AG09309 (cell line): Measurements from ENCODE around the gene AP3B1.

Experiments used
- DNase-seq: peaks from one replicate; pipeline ENCODE4 v3.0.0-alpha.2; 2010; ENCODE audit warnings: low read depth
- H3K4me3 ChIP-seq: 2 replicates; pipeline ENCODE4 v1.5.1; 2011; ENCODE audit warnings: mild to moderate bottlenecking, low read depth, low read length, moderate library complexity; ENCODE audit not compliant: control insufficient read depth
- CTCF ChIP-seq: IDR thresholded peaks from 2 replicates; pipeline ENCODE4 v1.5.1; 2011; ENCODE audit warnings: mild to moderate bottlenecking, low read depth, low read length, inconsistent platforms; ENCODE audit not compliant: insufficient read depth, control insufficient read depth; ENCODE audit errors: missing control alignments

The AP3B1 gene

GRCh38 chr5:78252715-78253114 lies 41.8 kb downstream of the AP3B1 start:
- no peak for DNase-seq
- no peak for TF ChIP-seq CTCF
- no peak overlapping the region for H3K4me3 ChIP-seq

GRCh38 chr5:78251663-78252284 lies 42.7 kb downstream of the AP3B1 start:
- H3K4me3 ChIP-seq: no peak overlapping the region
- TF ChIP-seq CTCF: no peak
- no peak for DNase-seq

- TF ChIP-seq CTCF: no peak
- no peak overlapping the region for H3K4me3 ChIP-seq
- no peak for DNase-seq
These were observed 49.4 kb downstream of the AP3B1 start for GRCh38 chr5:78245136-78245535.

- no peak overlapping the region for H3K4me3 ChIP-seq
- no peak for TF ChIP-seq CTCF
- DNase-seq: peak; percentile 61
These were observed 50.9 kb downstream of the AP3B1 start for GRCh38 chr5:78243639-78244038.

GRCh38 chr5:78243091-78243490 lies 51.4 kb downstream of the AP3B1 start:
- TF ChIP-seq CTCF: no peak
- H3K4me3 ChIP-seq: no peak overlapping the region
- no peak for DNase-seq

- TF ChIP-seq CTCF: no peak
- no peak overlapping the region for H3K4me3 ChIP-seq
- no peak for DNase-seq
These were observed 52.5 kb downstream of the AP3B1 start for GRCh38 chr5:78242001-78242400.

GRCh38 chr5:78237911-78238310 lies 56.6 kb downstream of the AP3B1 start:
- TF ChIP-seq CTCF: no peak
- no peak overlapping the region for H3K4me3 ChIP-seq

More at GRCh38 chr5:78237911-78238310, 56.6 kb downstream of the AP3B1 start:
- no peak for DNase-seq
